Measurements from ENCODE around the gene DNAJC15.

DNA sequence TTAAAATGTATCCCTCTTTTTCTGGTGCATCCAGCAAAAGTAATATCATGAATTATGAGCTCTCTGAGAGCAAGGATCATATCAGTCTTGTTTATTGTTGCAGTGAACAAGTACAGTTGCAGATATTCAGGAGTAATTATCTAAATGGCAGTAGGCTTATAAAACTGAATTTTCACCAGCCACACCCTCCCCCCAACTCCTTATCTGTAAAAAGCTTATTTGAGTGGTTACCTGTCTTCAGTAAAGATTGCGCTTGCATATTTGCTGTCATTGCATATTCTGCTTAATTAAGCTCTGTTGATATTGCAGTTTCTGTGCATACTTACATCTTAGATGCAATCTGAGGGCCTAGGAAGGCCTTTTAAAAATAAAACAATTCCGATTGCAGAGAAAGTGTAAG, 87.3 kb downstream of the DNAJC15 start:
- TF ChIP-seq, protein P1, sequence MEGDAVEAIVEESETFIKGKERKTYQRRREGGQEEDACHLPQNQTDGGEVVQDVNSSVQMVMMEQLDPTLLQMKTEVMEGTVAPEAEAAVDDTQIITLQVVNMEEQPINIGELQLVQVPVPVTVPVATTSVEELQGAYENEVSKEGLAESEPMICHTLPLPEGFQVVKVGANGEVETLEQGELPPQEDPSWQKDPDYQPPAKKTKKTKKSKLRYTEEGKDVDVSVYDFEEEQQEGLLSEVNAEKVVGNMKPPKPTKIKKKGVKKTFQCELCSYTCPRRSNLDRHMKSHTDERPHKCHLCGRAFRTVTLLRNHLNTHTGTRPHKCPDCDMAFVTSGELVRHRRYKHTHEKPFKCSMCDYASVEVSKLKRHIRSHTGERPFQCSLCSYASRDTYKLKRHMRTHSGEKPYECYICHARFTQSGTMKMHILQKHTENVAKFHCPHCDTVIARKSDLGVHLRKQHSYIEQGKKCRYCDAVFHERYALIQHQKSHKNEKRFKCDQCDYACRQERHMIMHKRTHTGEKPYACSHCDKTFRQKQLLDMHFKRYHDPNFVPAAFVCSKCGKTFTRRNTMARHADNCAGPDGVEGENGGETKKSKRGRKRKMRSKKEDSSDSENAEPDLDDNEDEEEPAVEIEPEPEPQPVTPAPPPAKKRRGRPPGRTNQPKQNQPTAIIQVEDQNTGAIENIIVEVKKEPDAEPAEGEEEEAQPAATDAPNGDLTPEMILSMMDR (IDR thresholded peaks at IDR 0.05), result no peak
- TF ChIP-seq POLR2A (IDR thresholded peaks at IDR 0.05), result no peak

Data from lower leg skin (tissue), 3 donors.